Right lobe of liver (tissue), 6 donors: ENCODE measurements around the gene CDK5. TPM values are rescaled to one million over a fixed set of nuclear protein-coding genes. Genes with fewer than 3 reads are reported as not detected.

ENCODE experiments used
- ATAC-seq, 4 donors: fragments of 200-7000 bp; cut with Tn5 transposase; one replicate each; pipeline ENCODE4 v1.9.1; 2020; ENCODE audit warnings: mild to moderate bottlenecking in 4 of 4, moderate library complexity in 4 of 4
- DNase-seq, 3 donors: peaks; one replicate each; pipeline ENCODE4 v3.0.0-alpha.2; 2020
- H3K27ac ChIP-seq, 3 donors: fragments of 200-600 bp; one replicate each; pipeline ENCODE4 v1.8.0; 2022
- H3K27me3 ChIP-seq, 2 donors: fragments of 200-600 bp; one replicate each; pipeline ENCODE4 v1.8.0; 2022
- H3K36me3 ChIP-seq, 4 donors: fragments of 200-600 bp; sonication (generic) in 1 of 4; one replicate each; pipeline versions ENCODE4 v1.5.1 to v1.8.0; 2017 to 2022; ENCODE audit warnings: control low read depth in 1 of 4
- H3K4me1 ChIP-seq, 4 donors: fragments of 200-600 bp; sonication (generic) in 1 of 4; one replicate each; pipeline versions ENCODE4 v1.5.1 to v1.8.0; 2017 to 2022; ENCODE audit warnings: control low read depth in 1 of 4
- H3K4me3 ChIP-seq, 3 donors: fragments of 200-600 bp; one replicate each; pipeline ENCODE4 v1.8.0; 2022
- H3K9me3 ChIP-seq, 4 donors: fragments of 200-600 bp; sonication (generic) in 1 of 4; one replicate each; pipeline versions ENCODE4 v1.5.1 to v1.8.0; 2017 to 2022; ENCODE audit warnings: control low read depth in 1 of 4
- POLR2A ChIP-seq: fragments of 450-650 bp; IDR thresholded peaks from one replicate; pipeline ENCODE4 v1.6.1; 2017; ENCODE audit warnings: antibody characterized with exemption, mild to moderate bottlenecking
- WGBS: methylation state at CpG from one replicate; pipeline ENCODE4 v1.1.6; 2018; ENCODE audit warnings: low coverage, low lambda C conversion rate; ENCODE audit not compliant: insufficient coverage; ENCODE audit errors: missing lambda C conversion rate; 5-methylcytosine and 5-hydroxymethylcytosine counted together
- intact Hi-C, 2 donors: fragments of 100-400 bp; cut with DNase I; formaldehyde crosslinking; loops; one replicate each; pipeline versions ENCODE4 v1.11.2 to v1.14.1; 2022
- total RNA-seq, 6 experiments: library from RNA; depleted of rRNA in 2 of 6; stranded (reverse); fragments of >200 nt in 2 of 6; fragmentation: NEBNext Ultra II Directional in 3 of 6; extraction: Animal tissue kit (Norgen Biotek cat#: 25700) in 3 of 6; gene quantifications; one replicate each; pipeline versions ENCODE4 v1.1.0 to v1.2.4, GENCODE V29; 2016 to 2023
- TF ChIP-seq, protein P1 (sequence below), 4 donors: fragments of 200-600 bp in 3 of 4; fragments of 450-650 bp in 1 of 4; IDR thresholded peaks; one replicate each; pipeline versions ENCODE4 v1.5.1 to v1.8.0; 2016 to 2022; ENCODE audit warnings: antibody characterized with exemption in 4 of 4, mild to moderate bottlenecking in 2 of 4
- donor health status: DM: no; HTN: yes; CAD: no.
- donor health status: DM: no; HTN: no; CAD: no.
- donor health status: DM: no; HTN: no; CAD: no.
- donor health status: DM: no; HTN: yes; CAD: no.
- donor health status: DM: no; HTN: yes; CAD: no.

Gene CDK5
- total RNA-seq, 6 experiments from 2014 or later = 5.0 to 9.6 (median 6.1) TPM

DNA sequence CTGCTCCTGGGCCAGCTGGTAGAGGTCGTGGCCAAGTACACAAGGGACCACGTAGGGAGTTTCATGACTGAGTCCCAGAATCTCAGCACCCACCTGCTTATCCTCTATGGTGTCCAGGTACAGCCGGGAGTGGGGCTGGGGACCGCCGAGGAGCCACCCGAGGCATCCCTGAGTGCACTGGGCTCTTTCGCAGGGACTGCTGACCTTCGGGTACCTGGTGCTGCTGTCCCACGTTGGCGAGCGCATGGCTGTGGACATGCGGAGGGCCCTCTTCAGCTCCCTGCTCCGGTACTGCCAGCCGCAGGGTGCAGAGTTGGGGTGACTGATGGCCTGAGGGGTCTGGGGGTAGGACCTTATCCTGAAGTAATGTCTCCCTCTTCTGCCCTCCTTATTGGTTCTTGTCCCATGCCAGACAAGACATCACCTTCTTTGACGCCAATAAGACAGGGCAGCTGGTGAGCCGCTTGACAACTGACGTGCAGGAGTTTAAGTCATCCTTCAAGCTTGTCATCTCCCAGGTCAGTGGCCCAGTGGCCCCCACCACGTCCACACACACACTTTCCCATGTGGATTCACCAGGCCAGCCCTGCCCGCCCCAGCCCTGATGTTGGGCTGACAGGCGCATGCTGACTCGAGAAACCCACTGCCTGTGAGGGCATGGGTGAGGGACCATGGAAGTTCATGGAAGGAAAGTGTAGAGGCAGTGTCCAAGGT lies 23.2 kb downstream of the CDK5 start:
- TF ChIP-seq POLR2A = no peak
- TF ChIP-seq, protein P1, sequence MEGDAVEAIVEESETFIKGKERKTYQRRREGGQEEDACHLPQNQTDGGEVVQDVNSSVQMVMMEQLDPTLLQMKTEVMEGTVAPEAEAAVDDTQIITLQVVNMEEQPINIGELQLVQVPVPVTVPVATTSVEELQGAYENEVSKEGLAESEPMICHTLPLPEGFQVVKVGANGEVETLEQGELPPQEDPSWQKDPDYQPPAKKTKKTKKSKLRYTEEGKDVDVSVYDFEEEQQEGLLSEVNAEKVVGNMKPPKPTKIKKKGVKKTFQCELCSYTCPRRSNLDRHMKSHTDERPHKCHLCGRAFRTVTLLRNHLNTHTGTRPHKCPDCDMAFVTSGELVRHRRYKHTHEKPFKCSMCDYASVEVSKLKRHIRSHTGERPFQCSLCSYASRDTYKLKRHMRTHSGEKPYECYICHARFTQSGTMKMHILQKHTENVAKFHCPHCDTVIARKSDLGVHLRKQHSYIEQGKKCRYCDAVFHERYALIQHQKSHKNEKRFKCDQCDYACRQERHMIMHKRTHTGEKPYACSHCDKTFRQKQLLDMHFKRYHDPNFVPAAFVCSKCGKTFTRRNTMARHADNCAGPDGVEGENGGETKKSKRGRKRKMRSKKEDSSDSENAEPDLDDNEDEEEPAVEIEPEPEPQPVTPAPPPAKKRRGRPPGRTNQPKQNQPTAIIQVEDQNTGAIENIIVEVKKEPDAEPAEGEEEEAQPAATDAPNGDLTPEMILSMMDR (IDR thresholded peaks at IDR 0.05) = no peak
- Histone ChIP-seq H3K9me3 (no peaks in the 10 kb centered on the region), H3K4me1 (peaks cover 0 to 5% (median 0%) of the 10 kb centered on the region in 4 donors), H3K36me3 (peaks cover 0 to 7% (median 3%) of the 10 kb centered on the region in 4 donors), H3K27me3 (no peaks in the 10 kb centered on the region), H3K4me3 (no peak overlapping the region), H3K27ac (no peak overlapping the region)
- intact Hi-C loops = loop anchor here in 1 of 2 donors (5.0 kb wide), 1 partner anchor 78 kb away; no protein-coding TSS in a partner anchor
- WGBS = 100% methylated on average over 1 of the region's 21 CpGs
- ATAC-seq = no peak
- no peak for DNase-seq

DNA sequence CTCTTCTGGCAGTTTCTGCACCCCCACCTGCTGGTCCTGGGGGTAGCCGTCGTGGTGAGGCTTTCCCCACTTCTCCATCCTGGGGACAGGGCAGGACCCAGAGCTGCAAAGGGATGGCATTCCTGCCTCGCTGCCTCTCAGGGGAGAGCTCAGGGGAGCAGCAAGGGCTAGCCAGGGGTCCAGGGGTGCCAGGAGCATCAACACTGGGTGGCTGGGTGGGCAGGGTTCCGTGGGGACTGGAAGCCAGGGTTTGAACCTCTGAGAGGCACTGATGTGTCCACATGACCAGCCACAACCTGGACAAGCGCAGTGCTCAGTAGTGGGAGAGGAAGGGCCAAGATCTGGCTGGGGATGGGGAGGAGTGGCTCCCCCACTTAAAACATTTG lies 23.8 kb downstream of the CDK5 start:
- Histone ChIP-seq H3K27ac (no peak overlapping the region), H3K4me1 (peaks cover 0 to 2% (median 0%) of the 10 kb centered on the region in 4 donors), H3K9me3 (no peaks in the 10 kb centered on the region), H3K4me3 (no peak overlapping the region), H3K36me3 (peaks cover 0 to 7% (median 3%) of the 10 kb centered on the region in 4 donors), H3K27me3 (no peaks in the 10 kb centered on the region)
- ATAC-seq = no peak
- no peak for DNase-seq
- 100% methylated on average over 1 of the region's 5 CpGs for WGBS
- no peak for TF ChIP-seq POLR2A
- TF ChIP-seq, protein P1 (IDR thresholded peaks at IDR 0.05) = no peak
- intact Hi-C loops = loop anchor here in 1 of 2 donors (5.0 kb wide), 1 partner anchor 78 kb away; no protein-coding TSS in a partner anchor

DNA sequence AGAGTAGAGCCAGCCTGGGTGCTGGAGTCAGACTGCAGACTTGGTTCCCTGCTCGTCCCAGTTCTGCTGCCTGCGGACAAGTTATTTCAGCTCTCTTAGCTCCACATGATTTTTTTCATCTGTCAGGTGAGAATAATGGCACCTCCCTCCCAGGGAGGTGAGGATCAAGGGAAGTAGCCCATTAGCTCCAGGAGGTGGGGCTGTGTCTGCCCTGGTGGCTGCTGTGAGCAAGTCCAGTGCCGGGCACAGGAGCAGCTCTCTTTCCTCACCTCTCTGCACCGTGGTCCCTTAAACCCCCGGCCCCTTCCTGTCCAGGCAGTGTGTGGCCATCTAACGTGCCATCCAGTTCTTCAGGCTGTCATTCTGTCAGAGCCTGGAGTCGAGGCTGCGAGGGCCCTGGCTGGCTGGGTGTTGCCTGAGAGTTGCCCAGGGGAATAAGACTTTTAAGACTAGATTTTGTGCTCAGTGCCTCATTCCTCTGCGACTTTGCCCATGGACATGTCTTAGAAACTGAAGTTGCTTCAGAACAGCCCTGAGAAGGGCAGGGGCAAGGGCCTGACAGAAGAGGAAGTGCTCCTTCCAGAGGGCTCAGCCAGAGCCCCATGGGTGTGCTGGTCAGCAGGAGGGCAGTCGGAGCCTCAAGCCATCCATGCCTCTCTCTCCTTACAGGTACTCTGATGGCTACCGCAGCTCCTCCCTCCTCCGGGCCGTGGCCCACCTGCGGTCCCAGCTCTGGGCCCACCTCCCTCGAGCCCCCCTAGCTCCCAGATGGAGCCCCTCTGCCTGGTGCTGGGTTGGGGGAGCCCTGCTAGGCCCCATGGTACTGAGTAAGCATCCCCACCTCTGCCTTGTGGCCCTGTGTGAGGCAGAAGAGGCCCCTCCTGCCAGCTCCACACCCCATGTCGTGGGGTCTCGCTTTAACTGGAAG lies 24.5 kb downstream of the CDK5 start:
- TF ChIP-seq, protein P1 (IDR thresholded peaks at IDR 0.05) = no peak
- no peak for TF ChIP-seq POLR2A
- WGBS = 89% methylated on average over 3 of the region's 17 CpGs
- H3K27me3 ChIP-seq = no peaks in the 10 kb centered on the region
- peaks cover 0 to 7% (median 3%) of the 10 kb centered on the region in 4 donors for H3K36me3 ChIP-seq
- intact Hi-C loops = loop anchor here in 1 of 2 donors (5.0 kb wide), 1 partner anchor 79 kb away; no protein-coding TSS in a partner anchor
- no peaks in the 10 kb centered on the region for H3K9me3 ChIP-seq
- no peak overlapping the region for H3K4me3 ChIP-seq
- H3K27ac ChIP-seq = no peak overlapping the region
- DNase-seq (no peak), ATAC-seq (no peak)
- no peaks in the 10 kb centered on the region for H3K4me1 ChIP-seq

DNA sequence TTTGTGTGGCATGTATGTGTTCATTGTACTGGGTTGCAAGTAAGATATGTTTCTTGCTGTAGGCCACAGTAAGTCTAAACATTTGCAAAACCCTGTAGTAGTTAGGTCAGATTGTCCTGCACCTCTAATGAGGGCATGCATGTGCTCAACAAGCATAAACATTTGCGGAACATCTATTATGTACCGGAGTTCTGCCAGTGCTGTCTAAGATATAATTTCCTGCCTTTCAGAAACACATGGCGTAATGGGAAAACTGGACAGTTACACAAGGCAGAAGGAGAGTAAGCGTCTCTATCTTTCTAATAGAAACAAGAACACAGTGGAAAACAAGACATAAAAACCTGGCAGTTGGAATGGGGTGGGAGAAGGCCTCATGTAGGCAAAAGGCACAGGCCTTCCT lies 26.7 kb downstream of the CDK5 start:
- Histone ChIP-seq H3K36me3 (peaks cover 0 to 7% (median 3%) of the 10 kb centered on the region in 4 donors), H3K27me3 (no peaks in the 10 kb centered on the region), H3K9me3 (no peaks in the 10 kb centered on the region), H3K4me3 (no peak overlapping the region), H3K27ac (no peak overlapping the region), H3K4me1 (no peaks in the 10 kb centered on the region)
- ATAC-seq (no peak), DNase-seq (no peak)
- intact Hi-C loops = loop anchor here in 1 of 2 donors (5.0 kb wide), 1 partner anchor 81 kb away; no protein-coding TSS in a partner anchor
- 94% methylated on average over 4 of the region's 4 CpGs for WGBS
- TF ChIP-seq, protein P1 (IDR thresholded peaks at IDR 0.05) = no peak
